GM18502 (cell line): ENCODE results near the gene GDPD4.

ENCODE experiments used
- ATAC-seq: cut with Tn5 transposase; IDR thresholded peaks from one replicate; pipeline ENCODE4 v1.9.1; 2021; ENCODE audit warnings: mild to moderate bottlenecking; ENCODE audit not compliant: unreplicated experiment, poor library complexity

Gene GDPD4

DNA sequence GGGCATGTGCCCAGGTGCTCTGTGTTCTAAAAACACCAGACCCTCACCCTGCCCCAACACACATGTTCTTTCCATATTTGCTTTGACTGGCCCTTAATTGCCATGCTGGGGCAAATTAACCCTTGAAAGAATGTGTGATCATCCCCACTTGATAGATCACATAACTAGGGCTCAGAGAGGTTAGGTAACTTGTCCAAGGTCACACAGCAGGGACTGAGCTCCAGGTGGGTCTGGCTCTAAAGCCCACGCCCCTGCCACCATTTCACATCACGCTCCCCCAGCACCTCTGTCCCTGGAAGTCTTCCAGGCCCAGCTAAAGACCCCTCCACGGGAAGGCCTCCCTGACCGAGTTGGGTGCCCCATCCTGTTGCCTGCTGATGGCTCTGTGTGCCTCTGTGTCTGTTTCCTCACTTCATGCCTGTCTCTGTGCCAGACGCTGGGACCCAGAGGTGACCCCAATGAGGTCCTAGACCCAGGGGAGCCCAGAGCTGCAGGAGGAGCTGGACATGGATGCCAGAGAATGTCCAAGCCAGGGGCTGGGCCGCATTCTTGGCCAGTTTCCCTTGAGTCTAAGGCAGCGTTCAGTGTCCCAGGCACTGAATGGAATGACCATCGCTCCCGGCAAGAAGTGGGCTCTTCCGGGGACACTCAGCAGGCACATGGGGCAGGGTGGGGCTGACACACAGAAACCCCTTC lies 93.7 kb downstream of the GDPD4 start:
- no peak for ATAC-seq

DNA sequence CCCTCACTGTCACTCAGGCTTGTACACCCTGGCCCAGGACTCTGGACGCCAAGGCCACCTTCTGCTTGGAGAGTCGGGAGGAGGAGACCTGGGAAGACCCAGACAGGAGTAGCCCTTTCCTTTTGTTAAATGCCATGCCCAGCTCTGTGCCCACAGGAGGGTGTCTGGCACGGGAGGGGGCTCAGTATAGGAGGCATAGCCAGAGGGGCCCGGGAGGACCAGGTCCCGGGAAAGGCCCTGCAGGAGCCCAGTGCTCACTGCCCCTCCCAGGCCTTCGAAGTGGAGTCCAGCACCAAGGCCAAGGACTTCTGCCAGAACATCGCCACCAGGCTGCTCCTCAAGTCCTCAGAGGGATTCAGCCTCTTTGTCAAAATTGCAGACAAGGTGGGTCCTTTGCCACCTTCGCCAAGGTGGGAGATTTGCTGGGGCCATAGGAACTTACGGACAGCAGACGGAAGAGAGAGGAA lies 94.4 kb downstream of the GDPD4 start:
- ATAC-seq, result no peak

DNA sequence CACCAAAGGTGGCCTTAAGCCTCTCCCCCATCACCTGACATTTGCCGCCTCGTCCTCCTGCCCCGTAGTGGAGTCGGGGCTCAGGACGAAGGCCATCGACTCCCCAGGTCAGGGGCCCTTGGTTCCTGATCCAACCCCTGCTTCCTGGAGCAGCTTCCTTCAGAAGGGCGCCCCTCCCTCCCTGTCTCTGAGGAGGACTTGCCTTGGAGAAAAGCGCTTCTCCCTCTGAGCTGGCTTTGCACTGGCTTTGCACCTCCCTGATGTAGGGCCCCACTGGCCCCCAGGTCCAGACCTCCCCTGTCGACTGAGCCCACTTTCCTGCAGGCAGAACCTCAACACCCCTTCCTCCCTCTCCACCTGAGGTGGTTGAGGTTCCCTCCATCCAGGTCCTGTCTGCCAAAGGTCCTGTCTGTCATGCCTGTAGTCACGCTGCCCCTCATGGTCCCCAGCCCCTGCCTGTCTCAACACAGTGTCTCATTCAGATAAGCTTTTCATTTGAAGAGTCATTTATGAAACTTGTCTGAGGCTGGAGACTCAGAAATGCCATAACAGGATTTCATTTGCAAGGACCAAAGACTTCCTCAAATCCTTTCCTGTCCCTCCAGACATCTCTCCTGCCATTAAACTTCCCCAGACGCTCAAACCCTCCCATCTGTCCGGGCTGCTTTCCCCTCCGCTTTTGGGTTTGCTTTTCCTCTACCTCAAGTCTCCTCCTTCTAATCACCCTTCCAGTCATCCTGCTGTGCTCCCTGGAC lies 95.0 kb downstream of the GDPD4 start:
- ATAC-seq, result no peak

DNA sequence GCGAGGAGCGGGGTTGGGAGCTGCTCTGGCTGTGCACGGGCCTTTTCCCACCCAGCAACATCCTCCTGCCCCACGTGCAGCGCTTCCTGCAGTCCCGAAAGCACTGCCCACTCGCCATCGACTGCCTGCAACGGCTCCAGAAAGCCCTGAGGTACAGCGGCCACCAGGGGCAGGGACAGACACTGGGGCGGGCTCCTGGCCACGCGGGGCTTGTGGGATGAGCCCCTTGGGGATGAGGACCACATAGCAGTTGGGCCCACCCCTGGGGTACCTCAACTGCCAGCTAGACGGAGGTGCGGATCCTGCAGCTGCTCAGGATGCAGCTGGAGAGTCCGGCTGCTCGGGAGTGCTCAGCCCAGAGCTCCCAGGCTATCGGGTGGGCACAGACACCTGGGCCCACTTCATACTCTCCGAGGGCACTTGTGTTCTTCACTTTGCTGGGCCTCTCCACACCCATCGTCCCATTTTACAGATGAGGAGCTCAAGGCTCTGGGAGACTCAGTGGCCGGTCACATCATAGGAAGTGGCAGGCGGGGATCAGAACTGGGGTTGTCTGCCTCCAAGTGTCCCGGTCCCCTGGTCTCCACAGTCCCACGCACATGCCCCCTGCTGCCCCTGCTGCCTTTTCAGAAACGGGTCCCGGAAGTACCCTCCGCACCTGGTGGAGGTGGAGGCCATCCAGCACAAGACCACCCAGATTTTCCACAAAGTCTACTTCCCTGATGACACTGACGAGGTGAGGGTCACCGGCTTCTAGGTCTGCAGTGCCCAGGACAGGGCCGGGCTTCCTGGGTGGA lies 95.8 kb downstream of the GDPD4 start:
- ATAC-seq, result no peak

DNA sequence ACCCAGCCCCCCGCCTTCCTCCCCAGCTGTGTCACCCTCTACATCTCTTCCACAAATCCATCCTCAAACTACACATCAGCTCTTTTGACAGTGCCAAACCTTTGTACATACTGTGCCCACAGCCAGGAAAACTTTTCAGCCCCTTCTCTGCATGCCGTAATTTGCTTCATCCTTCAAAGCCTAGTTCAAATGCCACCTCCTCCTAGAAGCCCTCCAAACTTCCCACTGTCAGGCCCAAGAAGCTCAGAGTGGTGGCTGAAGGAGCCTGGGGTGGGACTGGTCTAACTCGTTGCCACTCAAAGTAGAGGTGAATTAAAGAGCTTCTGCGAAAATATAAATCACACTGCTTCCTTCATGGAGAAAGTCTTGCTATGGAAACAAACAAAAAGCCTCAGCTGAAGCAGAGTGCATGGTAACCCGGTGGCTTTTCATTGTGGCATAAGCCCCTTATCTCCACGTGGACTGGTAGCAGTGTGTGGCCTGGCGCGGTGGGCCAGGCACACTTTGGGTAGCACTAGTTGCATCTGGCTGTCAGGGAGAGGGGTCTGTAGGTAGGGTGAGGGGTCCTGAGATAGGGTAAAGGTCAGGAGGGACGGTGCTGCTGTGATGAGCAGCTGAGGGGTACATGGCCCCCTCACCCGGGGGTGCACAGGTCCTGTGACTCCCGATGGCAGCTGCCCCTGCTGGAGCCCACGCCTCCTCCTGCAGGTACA lies 96.6 kb downstream of the GDPD4 start:
- no peak for ATAC-seq

DNA sequence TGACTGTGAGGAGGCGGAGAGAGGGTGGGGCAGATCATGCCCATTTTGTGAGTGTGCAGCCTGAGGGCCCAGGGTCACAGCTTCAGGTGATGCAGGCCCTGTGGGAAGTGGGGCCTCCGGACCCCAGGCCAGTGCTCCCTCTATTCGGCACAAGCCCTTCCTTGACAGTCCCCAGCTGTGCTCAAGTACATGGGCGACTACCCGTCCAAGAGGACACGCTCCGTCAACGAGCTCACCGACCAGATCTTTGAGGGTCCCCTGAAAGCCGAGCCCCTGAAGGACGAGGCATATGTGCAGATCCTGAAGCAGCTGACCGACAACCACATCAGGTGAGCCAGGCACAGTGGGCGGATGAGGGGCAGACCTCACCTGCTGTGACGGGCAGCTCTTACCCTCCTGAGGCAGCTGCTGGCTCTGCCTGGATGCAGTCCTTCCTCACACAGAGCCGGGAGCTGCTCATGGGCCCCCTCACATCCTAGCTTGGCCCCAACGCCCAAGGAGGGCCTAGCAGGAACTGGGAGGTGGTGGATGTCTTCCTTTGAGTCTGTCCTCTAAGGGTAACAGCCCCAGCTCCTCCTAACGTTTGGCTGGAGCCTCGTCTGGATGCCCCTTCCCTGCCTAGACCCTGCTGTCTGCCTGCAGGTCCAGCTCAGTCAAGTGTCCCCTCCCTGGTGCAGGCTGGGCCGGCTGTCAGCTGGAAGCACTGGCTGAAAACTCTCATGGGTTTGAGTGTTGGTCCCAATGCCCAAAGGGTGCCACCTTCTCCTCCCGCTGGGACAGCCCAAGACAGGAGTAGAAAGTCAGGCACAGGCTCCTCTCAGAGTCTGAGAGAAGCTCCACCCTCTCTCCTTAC lies 97.4 kb downstream of the GDPD4 start:
- no peak for ATAC-seq

DNA sequence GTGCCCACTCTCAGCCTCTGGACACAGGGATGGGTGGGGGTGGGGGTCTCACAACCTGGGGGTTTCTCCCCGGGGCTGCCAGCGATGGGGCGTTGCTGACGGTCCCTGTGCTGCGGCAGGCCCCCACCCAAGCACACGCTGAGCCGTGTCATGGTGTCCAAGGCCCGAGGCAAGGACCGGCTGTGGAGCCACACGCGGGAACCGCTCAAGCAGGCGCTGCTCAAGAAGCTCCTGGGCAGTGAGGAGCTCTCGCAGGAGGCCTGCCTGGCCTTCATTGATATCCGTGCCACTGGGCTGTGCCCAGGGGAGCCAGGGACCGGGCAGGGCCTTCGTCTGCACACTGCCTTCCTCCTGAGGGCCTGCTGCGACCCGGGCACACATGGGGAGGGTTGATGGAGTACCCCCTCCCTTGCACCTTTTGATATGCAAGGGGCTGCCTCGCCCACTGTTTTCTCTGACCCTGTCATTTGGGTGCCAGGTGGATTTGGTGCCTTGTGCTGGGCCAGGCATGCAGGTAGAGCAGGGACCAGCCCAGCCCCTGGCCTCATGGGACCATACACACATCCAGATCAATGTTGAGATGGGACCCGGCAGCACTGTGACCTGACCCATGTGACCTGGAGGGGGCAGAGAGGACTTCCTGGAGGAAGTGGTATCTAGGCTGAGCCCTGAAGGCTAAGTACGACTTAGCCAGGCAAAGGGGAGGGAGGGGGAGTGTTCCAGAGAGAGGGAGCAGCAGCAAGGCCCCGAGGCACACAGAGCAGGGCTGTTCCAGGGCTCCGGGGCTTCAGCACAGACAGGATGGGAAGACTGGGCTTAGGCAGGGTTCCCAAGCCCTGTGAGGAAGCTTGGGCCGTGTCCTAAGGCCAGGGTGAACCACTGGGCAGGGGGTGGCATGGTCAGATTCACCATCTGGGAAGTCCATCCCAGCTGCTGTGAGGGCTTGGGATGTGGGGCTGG lies 98.3 kb downstream of the GDPD4 start:
- no peak for ATAC-seq

DNA sequence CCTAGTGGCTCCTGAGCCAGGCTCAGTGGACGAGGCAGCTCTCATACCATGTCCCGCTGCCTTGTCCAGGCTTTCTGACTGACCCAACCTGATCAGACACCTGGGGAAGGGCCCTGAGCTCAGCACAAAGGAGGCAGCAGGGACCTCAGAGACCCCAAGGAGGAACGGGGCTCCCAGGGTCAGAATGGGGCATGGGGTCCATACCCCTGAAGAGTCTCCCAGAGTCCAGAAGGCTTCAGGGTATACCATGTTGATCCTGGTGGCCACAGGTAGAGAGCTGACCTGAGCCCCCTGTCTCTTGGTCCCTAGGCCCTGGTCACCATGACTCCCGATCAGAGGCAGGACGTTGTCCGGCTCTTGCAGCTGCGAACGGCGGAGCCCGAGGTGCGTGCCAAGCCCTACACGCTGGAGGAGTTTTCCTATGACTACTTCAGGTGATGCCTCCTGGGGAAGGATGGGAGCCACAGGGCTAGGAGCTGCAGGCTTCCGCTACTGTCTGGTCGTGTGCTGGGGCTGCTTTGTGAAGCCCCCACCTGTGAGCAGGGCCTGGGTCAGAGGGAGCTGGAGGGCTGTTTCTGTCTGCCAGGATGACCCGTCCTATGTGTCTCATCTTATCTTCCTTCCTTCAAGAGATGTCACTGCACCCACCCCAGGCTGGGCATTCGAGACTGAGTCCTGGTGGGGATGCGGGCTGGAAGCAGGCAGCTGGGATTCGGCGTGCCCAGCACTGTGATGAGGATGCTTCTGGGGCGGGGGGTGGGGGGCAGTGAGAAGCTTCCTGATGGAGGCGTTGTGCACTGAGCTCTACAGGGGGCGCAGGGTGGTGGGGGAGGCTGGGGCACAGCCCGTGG lies 99.3 kb downstream of the GDPD4 start:
- no peak for ATAC-seq

DNA sequence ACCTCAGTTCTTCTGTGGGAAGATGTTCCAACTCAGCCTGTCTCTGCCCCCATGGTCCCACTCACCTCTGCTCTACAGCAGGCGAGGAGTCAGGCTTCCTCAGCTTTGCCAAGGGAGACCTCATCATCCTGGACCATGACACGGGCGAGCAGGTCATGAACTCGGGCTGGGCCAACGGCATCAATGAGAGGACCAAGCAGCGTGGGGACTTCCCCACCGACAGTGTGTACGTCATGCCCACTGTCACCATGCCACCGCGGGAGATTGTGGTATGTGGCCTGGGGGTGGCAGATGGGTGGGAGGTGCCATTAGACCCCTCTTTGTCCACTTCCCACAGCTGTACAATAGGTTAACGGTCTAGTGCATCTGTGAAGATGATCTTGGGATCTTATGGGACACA lies 100.1 kb downstream of the GDPD4 start:
- ATAC-seq, result no peak

DNA sequence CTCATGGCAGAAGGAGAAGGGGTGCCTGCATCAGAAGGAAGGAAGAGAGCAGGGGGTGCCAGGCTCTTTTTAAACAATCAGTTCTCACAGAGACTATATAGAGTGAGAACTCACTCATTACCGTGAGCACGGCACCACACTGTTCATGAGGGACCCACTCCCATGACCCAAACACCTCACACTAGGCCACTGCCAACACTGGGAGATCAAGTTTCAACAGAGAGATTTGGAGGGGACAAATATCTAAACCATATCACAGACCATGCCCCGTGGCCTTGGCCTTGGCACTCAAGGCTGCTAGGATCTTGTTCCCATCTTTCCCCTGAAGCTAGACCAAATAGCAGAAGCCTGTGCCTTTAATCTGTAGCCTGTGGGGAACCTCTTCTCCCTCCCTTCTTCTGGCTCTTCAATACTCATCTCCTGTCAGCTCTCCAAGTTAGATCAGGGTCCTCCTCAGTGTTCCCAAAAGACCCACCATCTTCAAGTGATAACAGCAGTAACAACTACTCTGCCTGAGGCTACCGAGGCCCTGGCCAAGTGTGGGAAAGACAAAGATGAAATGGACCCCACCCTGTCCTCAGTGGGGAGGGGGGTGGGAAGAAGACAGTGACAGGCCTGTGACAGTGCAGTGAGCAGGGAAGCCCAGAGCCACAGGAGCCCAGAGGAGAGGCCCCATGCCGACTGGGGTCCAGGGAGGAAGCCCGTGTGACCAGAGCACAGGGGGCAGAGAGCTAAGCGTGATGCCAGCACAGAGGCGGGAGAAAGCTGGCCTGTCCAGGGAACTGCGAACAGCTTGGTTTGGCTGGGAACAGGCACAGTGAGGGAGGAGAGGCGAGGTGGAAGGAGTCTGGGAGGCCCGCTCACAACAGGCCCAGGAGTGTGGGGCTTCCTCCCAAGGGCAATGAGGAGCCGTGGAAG lies 100.9 kb downstream of the GDPD4 start:
- ATAC-seq, result no peak

DNA sequence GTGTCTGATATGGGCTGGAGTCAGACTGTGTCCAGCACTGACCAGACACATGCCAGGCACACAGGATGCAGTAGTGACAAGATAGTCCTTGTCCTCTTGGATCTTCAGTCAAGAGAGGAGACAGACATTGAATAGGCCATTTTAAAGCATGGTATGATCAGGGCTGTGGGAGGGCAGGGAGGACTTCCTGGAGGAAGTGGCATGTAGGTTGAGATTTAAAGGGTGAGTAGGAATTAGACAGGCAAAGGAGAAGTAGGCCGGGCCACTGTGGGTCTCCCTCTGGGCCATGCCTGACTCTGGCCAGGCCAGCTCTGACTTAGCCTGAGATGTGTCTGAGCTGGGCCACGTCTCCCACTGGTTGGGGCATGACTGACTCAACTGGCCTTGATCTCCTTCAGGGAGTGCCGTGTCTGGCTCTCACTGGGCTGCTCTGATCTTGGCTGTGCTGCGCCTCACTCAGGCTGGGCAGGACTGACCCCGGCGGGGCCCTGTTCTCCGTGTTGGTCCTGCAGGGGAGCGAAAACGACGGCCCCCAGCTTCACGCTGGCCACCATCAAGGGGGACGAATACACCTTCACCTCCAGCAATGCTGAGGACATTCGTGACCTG lies 102.2 kb downstream of the GDPD4 start:
- ATAC-seq, result no peak

DNA sequence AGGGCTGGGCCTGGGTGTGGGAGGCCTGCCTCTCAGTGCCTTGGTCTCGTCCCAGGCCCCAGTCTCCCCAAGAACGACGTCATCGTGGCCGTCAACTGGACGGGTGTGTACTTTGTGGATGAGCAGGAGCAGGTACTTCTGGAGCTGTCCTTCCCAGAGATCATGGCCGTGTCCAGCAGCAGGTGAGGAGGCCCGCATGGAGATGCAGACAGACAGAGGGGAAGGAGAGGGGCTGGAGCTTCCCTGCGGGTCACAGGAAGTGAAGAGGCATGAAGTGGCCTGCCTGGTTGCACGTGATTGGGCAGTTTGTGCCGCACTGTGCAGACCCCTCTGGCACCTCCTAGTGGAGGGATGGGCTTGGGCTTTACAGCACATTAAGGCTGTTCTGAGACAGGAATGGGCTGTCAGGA lies 103.0 kb downstream of the GDPD4 start:
- ATAC-seq, result no peak

DNA sequence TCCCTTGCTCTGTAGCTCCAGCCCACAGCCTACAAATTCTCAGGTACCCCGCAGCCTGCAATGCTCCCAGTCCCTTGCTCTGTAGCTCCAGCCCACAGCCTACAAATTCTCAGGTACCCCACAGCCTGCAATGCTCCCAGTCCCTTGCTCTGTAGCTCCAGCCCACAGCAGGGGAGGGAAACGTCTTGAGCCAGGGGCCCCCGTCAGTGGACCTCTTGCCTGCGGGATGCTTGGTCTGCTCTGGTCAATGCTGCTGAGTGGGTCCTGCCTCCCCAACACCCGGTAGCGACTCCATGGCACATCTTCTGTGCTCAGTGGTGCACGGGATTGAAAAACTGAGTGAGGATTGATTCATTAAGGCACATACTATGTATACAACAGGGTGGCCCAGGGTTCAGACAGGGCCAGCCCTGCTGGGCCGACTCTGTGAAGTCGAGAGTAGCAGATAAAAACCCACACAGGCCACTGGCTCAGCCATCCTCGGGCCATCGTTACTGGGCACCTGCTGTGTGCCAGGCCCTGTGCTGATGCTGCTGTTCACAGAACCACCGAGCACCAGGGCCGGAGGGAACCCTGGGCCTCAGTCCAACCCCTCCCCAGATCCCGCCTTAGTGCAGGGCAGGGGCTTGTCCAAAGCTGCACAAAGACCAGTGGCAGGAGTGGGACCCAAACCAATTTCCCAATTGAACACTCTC lies 103.7 kb downstream of the GDPD4 start:
- no peak for ATAC-seq

DNA sequence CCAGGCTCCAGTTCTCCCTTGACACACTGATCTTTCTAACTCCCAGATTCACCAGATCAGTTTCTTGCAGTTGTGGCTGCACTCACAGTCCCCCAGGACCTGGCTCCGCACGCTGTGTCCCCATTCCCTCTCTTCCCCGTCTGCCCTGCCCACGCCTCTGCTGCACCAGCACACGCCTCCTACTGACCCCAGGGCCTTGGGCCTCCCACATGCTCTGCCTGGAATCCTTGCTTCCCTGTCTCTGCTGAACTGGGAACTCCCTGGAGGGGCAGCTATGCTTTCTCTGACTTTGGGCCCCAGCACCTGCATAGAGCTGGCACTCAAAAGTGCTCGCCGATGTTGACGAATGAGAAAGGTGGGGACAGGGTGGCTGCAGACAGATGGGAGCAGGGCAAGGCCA lies 104.5 kb downstream of the GDPD4 start:
- no peak for ATAC-seq

DNA sequence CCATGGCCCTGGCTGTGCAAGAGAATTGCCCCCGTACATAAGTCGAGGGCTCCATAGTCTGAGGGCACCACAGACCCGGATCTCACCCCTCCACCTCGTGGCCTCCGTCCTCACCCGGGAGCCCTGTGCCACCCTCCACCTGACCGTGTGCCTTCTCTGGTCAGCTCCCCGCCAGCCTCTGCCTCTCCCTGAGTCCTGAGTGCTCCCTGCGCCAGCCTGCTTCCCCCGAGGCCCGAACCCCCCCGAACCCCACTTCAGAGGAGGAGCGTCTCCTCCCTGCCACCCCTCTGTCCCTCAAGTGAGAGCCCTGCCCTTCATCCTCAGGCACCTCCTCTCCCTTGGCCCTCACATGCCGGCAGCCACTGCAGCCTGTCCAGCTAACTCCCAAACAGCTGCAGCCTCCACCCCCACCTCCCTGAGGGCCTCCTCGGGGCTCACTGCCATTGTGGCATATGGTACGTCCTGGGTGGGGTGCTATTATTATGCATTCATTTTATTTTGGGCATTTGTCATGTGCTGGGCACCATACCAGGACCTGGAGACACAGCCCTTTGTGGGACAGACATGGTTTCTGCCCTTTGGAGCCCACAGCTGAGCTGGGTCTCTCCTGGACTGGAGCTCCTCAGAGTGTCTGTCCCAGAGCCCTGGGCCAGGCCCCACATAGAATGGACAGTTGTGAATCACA lies 106.3 kb downstream of the GDPD4 start:
- ATAC-seq, result no peak
